HG03039 (cell line): Measurements from ENCODE around the gene PPP1R12A.

Source experiments
- ATAC-seq: cut with Tn5 transposase; IDR thresholded peaks from one replicate; pipeline ENCODE4 v1.9.1; 2021; ENCODE audit warnings: mild to moderate bottlenecking, moderate library complexity; ENCODE audit not compliant: unreplicated experiment

PPP1R12A gene

GRCh38 chr12:79775355-79776027 is 159.4 kb downstream of the PPP1R12A start:
- no peak for ATAC-seq

DNA sequence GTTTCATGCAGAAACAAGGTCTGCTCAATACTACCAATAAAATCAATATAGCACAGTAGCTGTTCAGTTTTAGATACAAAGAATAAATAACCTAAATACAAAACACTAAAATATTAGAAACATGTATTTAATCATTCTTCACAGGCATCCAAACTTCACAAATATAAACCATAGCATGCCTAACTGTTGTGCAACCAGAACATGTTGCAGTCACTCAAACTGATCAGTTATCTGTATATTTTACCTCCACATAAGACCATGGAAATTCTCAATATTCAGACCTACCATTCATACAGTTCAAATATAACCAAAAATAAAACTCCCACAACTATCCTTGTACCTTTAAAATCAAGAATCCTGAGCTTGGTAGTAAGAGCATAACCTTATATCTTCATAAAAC is 161.0 kb downstream of the PPP1R12A start:
- ATAC-seq: no peak

GRCh38 chr12:79769860-79770485 is 164.9 kb downstream of the PPP1R12A start:
- ATAC-seq: no peak

DNA sequence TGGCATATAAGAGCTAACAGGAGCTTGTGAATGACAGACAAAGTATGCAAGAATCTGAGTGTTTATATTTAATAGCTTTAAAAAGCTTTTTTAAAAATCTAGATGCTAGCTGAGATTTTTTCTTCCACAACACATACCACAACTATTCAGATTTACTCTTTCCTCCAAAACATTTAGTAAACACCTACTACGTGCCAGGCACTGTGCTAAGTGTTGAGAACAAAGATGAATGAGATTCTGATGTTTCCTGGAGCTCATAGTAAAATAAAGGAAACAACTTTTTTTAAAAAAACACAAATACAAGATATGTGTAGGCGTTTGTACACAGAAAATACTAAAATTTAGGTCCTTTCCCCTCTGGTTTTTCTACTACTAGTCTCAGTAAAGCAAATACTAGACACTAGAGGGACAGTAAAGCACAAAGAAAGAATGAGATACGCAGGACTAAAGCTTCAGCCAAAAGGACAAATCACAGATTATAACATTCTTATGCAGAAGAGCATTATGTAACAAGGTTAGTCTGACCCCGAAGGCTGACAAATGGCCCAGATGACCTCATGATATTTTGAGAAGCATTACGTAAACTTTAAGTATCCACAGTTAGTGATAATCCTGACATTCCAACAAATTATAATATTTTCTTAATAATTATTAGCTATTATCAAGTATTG is 165.6 kb downstream of the PPP1R12A start:
- no peak for ATAC-seq

DNA sequence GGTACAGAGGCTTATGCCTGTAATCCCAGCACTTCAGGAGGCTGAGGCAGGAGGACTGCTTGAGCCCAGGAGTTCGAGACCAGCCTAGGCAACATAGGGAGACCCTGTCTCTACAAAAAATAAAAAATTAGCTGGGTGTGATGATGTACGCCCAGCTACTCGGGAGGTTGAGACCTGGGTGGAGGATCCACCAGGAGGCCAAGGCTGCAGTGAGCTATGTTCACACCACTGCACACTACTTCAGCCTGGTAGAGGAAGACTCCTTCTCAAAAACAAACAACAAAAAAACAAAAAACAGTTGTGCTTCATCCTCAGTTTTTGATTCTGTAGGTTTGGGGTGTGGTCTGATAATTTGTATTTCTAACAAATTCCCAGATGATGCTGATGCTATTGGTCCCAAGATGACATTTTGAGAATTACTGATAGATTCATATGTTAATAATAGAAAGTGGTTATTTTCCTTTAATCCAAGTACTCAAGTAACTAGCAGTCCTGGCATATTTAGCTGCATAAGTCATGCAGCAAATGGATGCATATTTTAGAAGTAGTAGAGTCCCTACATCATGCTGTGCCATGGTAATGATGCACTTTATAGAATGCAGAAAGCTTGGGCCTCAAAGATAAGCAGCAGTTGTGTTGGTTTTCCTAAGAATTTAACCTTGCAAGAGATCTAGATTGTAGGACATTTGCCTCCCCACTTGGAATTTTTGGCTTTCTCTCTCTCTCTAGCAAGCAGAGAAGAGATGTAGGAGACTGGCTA is 168.0 kb downstream of the PPP1R12A start:
- ATAC-seq: no peak

DNA sequence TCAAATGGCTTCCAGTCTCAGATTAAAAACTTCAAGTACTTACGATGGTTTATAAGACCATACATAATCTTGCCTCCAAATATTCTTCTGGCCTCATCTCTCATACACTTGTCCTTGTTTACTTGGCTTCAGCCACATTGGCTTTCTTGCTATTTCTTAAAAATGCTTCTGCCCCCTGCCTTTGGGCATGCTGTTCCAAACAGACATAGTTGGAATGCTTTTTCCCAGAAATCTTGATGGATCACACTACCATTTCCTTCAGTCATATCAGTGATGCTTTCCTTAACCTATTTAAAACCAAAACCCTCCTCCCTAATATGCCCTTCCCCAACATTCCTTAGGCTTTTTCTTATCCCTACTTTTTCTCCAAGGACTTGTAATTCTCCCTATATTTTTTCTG is 169.7 kb downstream of the PPP1R12A start:
- ATAC-seq: no peak

DNA sequence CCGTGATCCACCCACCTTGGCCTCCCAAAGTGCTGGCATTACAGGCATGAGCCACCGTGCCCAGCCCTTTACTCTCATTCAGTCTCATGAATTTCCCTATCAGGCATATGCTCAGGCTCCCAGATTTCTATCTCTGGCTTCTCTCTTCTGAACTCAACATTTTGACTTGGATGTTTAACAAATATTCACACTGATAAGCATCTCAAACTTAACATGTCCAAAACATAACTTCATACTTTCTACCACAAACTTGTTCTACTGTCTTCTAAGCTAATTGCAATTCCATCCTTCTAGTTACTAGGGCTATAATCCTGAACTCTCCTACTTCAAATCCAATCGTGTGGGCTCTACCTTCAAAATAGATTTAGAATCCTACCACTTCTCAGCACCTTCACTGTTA is 170.3 kb downstream of the PPP1R12A start:
- no peak for ATAC-seq

DNA sequence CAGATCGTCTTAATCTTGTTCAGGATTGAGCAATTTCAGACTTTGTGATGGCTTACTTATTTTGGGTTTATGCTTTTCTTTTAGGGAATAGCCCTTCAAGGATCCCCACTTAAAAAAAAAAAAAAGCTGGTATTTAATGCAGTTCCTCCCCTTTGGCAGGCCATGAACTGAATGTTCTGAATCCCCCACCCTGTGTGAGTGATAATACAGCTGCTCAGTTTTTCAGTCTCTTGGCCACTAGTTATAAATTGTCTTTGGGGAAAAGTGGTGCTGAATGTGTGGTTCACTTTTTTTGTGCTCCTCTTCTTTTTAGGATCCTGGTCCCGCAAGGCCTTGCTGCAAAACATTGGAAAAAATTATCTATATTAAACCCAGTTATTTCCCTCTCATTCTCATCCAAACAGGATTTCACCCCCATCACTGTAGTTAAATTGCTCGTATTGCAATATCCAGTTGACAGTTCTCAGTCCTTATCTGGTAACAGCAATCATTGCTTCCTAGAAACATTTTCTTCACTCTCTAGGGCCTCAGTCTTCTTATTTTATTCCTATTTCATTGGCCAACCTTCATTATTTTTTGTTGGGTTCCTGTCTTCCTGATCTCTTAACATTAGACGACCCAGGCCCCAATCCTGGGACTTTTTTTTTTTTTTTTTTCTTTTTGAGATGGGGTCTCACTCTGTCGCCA is 171.0 kb downstream of the PPP1R12A start:
- no peak for ATAC-seq

GRCh38 chr12:79761341-79761740 is 173.6 kb downstream of the PPP1R12A start:
- no peak for ATAC-seq

DNA sequence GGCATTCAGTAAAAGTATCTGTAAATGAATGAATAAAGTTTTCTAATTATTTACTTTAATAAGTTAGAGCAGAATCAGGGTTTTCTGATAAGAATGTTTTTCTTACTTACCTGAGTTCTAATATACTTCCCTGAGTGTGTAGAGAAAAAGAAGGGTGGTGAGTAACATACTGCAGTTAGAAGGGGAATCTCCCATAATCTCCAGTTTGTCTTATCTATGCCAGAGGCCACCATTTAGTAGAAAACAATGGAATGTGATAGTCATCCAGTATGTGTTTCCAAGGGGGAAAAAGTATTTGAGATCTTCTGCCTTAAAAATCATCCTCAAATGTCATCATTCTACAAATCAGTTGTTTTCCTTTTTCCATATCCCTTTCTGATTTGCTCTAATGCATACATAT is 187.6 kb downstream of the PPP1R12A start:
- no peak for ATAC-seq

GRCh38 chr12:79737875-79738718 is 196.8 kb downstream of the PPP1R12A start:
- ATAC-seq: no peak

DNA sequence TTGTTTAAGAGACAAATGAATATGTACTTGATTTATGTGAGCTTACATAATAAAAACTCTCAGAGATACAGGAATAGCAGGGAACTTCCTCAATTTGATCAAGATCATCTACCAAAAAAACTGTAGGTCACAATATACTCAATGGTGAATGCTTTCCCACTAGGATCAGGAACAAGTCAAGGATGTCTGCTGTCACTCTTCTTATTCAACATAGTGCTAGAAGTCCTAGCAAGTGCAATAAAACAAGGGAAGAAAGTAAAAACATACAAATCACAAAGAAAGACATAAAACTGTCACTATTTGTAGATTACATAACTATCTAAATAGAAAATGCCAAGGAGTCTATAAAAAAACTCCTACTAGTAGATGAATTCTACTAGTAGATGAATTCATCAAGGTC is 202.3 kb downstream of the PPP1R12A start:
- ATAC-seq: no peak

DNA sequence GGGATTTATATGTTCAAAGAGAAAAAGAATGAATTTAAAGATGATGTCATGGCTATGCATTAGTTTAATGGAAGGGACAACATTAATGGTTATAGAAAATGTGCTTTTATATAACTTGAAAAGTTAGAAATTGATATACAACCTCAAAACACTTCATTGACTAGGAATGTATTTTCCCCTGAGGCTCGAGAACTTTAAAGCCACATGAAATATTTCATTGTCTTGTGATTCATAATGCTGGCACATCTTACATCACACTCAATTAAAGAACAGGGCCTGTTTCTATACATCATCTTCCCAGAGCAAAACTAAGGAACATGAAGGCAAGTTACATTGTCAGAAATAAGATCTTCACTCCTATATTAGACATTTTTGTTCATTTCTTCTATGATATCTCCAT is 208.9 kb downstream of the PPP1R12A start:
- no peak for ATAC-seq
